Activated CD4-positive, alpha-beta T cell treated with anti-CD3 and anti-CD28 coated beads, Interleukin-2, Interleukin-6, amounts not matched to agents 100 ng/mL and 50 ng/mL, durations not matched to agents 16 hours and 8 hours (primary cell): ENCODE results near the gene PDZD7.
"Not testable (repeated sequence)": the region's sequence is repeated elsewhere in the genome, so short reads cannot be mapped to it uniquely, and the experiment has no call there.

Experiments
- DNase-seq: peaks from one replicate; pipeline ENCODE4 v3.0.0-alpha.2; 2020

Gene PDZD7

DNA sequence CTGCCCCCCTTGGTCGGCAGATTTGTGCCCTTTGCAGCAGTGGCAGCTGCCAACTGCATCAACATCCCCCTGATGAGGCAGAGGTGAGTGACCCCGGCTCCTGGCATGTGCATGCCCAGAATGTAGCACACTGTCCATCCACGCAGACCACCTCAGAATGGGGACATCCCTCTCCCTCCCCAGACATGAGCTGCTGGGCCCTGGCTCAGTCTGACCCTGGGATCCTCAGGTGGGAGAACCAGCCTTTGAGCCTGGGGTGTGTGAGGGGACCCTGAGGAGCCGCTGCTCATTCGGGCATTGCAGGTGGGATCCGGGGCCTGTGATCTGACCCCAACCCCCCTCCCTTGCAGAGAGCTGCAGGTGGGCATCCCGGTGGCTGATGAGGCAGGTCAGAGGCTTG lies 5.8 kb upstream of the PDZD7 start:
- no peak for DNase-seq

DNA sequence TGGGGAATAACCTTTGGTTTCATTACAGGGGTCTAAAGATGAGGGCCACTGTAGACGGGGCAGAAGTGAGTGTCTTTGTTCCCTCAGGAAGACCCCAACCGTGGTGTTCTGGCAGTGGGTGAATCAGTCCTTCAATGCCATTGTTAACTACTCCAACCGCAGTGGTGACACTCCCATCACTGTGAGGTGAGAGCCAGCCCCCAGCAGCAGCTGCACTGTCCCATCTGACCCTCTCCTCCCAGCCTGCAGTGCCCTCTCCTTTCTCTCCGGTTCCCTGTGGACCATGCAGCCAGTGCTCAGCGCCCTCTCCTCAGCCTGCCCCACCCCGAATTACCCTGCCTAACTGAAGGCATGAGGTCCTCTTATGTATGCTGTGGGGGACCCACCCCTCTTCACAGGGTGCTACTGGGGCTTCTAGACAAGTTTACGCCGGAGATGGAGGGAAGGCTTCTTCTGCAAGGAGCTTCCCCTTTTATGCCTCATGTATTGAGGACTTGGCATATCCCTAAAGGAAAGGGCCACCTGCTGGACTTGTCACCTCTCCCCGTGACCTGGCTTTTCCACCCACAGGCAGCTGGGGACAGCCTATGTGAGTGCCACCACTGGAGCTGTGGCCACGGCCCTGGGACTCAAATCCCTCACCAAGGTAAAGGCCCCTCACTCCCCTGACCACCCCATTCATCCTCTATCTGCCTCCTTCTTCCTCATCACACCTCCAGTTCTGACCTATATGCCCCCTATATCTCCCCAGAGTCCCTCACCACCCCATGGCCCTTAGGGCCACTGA lies 5.2 kb upstream of the PDZD7 start:
- no peak for DNase-seq

DNA sequence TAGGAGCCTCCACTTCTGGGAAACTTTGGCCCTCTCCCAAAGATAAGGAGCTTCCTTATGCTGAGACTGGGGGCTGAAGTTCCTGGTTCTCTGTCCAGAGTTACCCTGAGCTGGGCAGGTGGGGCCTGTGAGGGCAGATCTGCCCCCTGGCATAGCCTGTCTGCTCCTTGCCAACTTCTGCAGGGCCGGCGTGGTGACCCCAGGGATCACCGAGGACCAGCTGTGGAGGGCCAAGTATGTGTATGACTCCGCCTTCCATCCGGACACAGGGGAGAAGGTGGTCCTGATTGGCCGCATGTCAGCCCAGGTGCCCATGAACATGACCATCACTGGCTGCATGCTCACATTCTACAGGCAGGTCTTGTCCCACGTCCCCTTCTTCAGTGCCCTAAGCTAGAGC lies 4.4 kb upstream of the PDZD7 start:
- DNase-seq: no peak

DNA sequence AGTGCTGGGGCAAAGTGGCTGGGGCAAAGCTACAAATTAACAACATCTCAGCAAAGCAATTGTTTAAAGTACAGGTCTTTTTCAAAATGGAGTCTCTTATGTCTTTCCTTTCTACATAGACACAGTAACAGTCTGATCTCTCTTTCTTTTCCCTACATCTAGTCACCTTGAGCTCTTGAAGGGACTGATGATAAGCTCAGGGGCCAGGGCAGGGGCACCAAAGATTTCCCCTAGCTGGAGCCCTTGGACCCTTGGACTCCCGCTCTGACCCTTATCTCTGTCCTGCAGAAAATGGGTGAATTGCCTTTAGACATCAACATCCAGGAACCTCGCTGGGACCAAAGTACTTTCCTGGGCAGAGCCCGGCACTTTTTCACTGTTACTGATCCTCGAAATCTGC lies 3.5 kb upstream of the PDZD7 start:
- not testable (repeated sequence) for DNase-seq

DNA sequence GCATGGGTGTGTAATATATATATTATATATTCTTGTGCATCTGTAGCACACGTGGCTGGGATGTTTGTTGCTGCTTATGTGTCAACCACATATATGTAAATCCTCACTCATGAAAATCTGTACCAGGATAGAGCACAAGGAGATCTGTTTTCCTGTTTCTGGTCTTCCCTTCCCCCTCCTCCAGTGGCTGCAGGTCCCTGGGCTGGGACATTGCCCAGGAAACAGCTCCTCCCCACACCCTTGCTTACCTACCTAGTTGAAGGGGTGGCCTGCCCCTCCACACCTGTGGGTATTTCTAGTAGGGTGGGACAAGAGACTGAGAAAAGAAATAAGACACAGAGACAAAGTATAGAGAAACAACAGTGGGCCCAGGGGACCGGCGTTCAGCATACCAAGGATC lies 2.3 kb upstream of the PDZD7 start:
- no peak for DNase-seq

DNA sequence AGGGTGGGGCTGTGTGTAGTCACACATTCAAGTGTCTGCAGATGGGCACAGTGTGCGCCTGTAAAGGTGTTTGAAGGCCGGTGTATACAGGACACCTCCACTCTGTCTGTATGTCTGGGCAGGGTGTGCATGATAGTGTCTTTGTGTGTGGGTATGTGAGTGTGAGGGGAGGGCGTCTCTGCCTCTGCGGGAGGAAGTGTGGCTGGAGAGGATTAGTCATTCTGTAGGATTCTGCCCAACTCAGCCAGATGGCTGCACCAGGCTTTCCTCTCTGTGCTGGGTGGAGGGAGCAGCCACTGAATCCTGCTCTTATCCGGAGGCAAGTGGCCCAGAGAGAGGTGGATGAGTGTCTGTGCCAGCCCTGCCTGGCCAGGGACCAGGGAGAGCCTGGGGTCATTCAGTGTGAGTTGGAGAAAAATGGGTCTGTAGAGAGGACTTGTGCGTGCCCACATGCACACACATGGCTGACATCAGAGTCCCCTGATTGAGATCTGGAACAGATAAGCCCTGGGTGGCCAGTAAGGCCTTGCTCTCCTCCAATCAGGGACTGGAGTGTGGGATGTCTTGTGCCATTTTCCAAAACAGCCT lies 1.8 kb upstream of the PDZD7 start:
- DNase-seq: peak; percentile 80

DNA sequence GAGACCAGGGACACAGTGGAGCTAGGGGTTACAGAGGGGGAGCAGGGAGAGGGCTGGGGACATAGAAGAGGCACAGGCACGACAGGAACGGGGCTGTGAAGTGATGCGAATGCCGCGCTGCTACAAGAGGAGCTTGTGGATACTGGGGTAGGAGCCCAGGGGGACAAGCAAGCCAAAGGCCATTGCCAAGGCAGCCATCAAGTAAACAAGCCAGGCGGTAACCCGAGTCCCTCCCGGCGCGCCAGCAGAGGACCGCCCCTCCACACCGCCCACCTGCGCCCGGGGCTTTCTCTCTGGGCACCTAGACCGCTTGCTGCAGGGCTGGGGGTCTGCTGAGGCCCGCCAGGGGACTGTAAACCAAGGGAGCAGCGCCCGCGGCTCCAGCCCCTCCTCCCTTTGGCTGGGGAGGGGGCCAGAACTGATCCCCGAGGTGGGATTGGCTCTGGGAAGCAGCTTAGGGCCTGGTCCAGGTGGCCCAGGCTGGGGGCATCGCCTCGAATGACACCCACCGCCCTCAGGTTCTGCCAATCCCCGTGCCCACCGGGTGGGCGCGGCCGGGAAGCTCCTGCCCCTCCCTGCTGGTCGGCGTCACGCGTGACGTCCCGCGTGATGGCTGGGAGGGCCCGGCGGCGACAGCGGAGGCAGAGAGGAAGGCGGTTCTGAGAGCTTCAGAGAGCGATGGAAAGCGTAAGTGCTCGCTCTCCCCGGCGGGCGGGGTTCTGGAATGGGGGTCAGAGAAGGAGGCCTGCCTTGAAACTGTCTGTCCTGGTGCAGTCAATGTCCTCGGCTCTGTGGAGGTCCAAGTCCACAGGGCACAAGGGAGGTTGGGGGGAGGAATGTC lies 1.1 kb upstream of the PDZD7 start:
- DNase-seq: peak; percentile 83

DNA sequence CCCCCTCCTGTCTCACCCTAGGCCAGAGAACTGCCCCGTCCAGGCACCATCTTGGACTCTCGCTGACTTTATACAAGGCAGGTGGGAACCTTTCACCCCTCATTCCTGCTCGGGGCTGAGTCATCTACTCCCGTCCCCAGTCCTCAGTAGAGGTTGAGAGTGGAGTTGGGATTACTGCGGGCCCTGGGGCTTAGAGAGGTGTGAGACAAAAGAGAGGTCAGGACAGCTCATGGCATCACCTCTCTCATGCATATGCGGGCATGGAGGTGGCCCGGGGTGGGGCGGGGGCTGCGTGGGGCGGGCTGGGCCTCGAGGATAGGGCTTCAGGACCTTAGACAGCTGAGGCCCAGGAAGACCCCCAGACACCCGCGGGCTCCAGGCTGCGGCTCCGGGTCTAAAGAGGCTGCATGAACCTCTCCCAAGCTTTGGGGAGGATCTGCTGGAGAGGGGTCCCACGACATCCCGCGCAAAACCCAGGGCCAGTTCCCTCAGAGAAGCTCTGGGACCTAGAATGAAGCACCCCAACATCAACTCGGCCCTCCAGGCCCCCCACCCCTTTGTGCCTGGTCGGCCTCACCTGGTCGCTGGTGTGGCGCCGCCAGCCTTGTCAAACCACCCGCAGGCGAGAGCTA lies 317 bp downstream of the PDZD7 start:
- no peak for DNase-seq

DNA sequence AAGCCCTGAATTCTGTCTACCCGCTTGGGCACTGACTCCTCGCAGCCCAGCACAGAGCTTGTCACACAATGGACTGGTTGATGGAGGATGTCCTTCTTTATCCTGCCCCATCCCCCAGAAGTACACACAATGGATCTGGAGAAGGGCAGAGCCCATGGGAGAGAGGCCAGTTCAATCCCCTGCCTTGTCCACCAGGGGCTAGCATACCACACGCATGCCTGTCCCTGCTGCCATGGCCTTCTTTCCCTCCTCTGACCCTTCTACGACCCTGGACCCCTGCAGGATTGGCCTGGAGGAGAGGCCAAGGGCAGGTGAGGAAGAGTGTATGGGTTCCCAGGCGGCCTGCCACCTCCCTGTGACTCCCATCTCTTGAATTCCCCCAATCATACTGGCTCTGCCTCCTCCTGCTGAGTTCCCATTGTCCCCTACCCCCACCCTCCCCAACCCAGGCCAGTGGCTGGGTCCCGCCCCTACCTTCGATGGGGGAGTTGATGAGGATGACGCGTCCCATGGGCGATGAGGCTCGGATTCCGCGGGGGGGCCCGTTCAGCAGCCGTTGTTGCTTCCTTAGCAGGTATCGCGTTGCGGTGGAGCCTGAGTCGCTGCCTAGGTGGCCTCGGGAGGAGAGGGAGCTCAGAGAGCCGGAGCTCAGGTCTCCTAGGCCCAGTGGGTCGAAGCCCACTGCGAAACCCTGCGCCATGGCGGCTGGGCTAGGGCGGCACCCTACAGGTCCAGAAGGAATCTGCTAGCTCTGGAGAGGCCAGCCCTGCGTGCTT lies 1.2 kb downstream of the PDZD7 start:
- no peak for DNase-seq

DNA sequence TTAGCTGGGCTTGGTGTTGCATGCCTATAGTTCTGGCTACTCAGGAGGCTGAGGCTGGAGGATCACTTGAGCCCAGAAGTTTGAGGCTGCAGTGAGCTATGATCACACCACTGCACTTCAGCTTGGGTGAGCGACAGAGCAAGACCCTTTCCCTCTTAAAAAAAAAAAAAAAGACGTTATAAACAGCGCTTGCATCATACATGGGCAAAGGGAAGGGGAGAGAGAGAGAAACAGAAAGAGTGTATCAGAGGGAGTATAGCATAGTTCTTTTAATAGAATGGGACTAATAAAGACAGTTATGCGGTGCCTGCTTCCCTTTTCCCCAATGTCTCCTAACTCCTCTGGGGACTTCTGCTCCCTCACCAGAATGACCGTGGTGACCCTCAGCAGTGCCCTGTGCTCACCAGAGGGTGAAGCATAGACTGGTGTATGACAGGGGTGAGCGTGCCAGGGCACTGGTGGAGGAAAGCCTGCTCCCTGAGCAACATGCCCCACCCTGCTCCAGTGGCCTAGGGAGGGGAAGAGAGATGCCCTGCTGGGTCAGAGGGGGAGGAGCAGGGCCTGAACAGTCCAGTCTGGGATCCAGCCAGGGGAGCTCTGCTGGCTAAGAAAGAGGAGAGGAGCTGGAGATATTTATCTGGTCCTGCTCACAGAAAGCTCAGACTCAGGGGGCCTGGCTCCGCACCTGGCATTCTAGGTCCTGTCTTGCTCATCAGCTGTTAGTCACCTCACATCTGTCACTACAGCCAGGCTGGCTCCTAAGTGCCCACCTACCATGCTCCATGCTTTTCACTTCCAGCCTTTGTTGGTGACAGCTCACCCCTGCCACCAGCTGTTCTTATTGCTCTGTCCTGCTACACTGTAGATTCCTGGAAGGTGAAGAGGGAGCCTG lies 2.2 kb downstream of the PDZD7 start:
- DNase-seq: no peak

DNA sequence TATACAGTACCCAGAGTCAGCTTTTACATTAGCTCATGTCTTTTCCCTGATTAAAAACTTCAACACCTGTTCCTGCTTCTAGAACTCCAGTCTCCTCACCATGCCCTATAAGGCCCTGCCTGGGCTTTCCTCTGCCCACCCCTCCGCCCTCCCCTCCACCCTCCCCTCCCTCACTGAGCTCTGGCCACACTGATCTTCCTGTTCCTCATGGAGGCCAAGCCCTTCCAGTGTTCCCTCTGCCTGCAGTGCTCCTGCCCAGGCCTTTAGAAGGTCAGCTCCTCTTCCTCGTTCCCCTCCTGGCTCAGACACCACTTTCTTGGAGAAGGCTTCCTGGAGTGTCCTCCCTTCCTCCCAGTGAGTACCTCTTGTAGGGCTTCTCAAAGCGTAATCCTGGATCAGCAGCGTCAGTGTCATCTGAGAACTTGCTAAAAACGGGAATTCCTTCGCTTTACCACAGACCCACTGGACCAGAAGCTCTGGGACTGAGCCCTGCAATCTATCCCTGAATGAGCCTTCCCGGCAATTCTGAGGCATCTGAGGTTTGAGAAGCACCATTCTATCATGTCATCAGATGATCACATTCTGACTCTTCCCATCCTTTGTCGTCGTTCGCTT lies 3.7 kb downstream of the PDZD7 start:
- DNase-seq: no peak

DNA sequence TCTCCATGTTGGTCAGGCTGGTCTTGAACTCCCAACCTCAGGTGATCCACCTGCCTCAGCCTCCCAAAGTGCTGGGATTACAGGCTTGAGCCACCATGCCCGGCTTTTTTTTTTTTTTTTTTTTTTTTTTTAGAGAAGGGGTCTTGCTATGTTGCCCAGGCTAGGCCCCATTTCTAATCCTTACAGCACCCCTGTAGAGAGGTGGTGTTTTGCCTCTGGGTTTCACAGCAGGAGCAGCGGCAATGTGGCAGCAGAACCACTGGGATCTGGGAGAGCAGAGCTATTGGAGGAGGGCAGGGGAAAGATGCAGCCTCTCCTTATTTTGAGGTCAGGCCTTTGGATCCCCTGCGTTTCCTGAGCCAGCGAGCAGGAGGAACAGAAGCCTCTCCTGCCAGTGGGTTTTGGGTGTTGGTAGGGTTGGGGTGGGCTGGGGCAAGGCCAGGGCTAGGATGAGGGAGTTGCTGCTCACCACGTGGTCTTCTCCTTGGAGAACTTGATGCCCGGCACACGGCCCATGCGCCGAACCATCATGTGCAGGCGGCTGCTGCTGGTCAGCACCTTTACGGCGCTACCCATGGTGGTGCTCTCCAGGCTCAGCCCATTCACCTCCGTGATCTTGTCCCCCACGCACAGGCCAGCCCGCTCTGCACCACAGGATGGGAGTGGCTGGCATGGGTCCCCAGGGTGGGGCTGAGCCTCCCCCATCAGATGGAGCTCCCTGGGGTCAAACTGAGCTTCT lies 7.8 kb downstream of the PDZD7 start:
- no peak for DNase-seq

DNA sequence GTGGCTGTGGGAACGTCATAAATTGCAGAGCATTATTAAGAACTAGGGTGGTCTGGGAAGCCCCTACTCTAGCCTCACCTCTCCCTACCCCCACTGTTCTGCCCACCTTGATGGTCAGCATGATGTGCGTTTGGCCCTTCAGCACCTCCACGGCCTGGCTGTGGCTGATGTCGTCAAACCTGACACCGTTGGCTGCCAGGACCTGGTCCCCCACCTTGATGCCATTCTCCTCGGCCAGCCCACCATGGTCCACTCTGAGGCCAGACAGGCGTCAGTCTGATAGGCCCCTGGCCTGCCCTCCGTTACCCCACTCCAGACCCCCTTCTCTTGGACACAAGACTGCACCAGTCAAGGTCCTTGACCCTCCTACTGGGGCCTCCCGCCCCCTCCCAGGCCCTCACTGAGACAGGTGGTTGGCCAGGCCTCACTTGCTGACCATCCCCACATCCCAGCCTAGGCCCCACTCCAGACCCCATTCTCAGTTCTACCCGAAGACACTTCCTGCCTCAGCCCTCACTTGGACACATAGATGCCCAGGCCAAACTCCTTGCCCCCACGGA lies 9.2 kb downstream of the PDZD7 start:
- no peak for DNase-seq

DNA sequence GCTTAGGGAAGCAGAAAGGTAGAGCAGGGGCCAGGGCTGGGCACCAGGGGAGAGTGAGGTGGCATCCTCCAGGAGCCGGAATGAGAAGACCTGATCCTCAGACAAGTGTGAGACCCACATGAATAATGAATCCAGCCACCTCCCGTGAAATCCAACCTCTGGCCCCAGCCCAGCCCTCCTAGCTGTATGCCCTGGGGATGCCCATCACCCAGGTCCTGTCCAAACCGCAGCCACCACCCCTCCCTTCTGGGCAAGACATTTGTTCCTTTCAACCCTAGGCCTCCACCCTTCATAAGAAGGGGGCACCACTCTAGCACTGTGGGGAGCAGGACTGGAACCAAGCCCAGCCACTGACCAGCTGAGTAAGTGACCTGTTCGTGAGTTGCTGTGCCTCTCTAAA lies 9.7 kb downstream of the PDZD7 start:
- no peak for DNase-seq

DNA sequence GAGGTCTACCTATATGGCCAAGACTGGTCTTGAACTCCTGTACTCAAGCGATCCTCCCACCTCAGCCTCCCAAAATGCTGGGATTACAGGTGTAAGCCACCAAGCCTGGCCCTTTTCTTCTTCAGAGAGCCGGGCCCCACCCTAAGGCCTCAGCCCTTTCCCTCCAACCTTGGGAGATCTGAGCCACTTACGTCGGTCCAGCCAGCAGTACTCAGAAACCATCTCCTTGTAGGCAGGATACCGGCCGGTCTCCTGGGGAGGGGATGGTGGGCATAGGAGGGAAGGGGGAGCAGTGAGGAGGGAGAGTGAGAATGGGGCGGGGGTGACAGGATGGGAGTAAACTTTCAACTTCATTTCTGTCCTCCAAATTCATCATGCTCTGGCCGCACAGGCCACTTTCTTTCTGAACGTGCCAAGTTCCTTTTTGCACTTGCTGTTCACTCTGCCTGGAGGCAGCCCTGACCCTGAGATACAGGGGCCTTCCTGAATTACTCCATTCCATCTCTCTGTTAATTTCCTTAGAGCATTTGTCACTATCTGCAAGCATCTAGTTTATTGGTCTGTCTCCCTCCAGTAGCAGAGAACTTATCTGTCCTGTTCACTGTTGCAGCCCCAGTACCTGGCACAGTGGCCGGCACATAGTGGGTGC lies 10.4 kb downstream of the PDZD7 start:
- no peak for DNase-seq

DNA sequence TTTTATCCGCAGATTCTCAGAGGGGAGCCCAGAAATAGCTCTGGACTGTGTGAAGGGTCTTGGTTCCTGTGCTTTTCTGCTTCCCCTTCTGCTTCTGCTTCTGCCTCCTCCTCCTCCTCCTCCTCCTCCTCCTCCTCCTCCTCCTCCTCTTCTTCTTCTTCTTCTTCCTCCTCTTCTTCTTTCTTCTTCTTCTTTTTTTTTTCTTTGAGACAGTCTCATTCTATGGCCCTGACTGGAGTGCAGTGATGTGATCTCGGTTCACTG lies 11.6 kb downstream of the PDZD7 start:
- no peak for DNase-seq

DNA sequence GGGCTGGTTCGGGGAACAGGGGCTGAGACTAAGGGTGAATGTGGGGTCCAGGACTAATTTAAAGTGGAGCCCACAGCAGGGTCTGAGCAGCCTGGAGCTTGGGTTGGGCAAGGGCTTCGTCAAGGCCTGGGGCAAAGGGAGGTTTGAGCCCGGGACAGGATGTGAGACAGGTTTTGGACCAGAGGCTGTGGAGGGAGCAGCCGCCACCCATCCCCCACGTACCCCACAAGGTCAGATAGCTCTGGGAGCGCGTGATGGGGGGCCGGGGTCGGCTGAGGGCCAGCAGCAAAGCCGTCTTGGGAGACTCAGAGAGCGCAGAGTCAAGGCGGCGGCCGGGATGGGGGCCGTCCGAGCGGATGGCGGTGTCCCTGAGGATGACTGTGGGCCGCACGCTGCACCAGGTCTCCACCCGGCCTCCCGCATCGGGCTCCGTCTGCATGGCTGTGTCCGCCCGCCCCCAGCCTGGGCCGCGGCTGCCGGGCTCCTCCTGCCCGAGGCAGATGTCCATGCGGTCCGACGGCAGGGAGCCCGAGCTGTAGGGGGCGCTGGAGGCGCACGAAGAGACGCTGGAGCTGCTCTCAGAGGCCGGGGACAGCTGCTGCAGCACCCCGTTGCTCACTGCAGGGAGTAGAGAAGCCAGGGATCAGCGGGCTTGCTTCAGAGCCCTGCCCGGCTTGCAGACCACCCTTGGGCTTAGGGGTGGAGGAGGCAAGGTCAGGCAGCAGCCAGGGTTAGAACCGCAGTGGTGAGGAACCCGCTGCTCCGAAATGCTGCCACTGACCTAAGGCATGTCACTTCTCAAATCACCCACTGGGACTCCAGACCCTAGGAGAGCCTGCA lies 12.1 kb downstream of the PDZD7 start:
- DNase-seq: peak; percentile 85

DNA sequence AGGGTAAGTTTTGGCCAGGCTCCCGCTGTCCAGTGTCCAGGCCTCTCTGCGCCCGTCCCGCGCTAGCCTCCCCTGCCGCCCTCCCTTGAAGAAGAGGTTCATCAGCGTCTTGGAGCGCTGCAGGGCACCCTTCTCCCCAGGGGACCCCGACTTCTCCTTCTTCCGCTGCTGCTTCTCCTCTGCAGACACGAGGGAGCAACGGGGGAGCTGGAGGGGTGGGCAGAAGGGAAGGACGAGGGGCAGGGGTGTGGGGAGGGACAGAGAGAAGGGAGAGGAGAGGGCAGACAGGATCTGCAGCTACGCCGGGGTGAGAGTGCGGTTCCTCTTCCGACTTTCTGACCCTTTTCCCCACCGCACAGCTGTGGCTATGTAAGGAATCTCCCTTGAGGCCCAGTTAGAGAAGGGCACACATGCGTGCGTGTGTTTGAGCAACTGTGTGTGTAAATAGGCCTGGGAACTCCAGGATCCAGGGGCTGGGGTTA lies 12.8 kb downstream of the PDZD7 start:
- DNase-seq: no peak

DNA sequence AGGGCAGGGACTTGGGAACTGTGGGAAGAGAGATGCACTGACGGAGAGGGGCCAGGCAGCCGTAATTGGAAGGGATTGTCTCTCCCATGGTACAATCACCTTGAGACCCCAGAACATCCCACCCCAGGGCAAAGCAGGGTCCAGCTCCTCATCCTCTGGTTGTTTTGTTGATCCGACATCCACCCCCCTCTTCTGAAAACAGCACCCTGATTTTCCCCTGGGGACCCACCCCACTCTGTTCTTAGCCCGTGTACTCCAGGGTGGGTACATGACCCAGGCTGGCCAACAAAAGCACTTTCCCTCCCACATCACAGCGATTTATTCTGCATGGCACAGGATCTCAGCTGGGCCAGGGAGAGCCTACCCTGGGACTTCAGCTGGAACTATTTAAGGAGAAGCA lies 14.1 kb downstream of the PDZD7 start:
- DNase-seq: no peak
